MV-4-11 (cell line): Measurements from ENCODE around the gene SIX2.

Experiments
- DNase-seq: peaks from one replicate; lab custom pipeline; 2025; lab: John Stamatoyannopoulos, UW

The SIX2 gene

GRCh38 chr2:44967056-44967455 lies 42.2 kb downstream of the SIX2 start:
- DNase-seq, result no peak

GRCh38 chr2:44965684-44966083 lies 43.6 kb downstream of the SIX2 start:
- peak; percentile 62 for DNase-seq

GRCh38 chr2:44964752-44965236 lies 44.5 kb downstream of the SIX2 start:
- no peak for DNase-seq

GRCh38 chr2:44962176-44962695 lies 47.0 kb downstream of the SIX2 start:
- DNase-seq, result no peak

- DNase-seq, result no peak
These were observed 48.4 kb downstream of the SIX2 start for GRCh38 chr2:44960871-44961270.

GRCh38 chr2:44959855-44960254 lies 49.4 kb downstream of the SIX2 start:
- no peak for DNase-seq

GRCh38 chr2:44957656-44958327 lies 51.5 kb downstream of the SIX2 start:
- DNase-seq, result no peak

- no peak for DNase-seq
These were observed 52.4 kb downstream of the SIX2 start for GRCh38 chr2:44956843-44957242.

GRCh38 chr2:44955593-44956392 lies 53.5 kb downstream of the SIX2 start:
- DNase-seq, result peak; percentile 50
